ENCODE results near the gene MT1HL1. TPM values are rescaled to one million over a fixed set of nuclear protein-coding genes. Genes with fewer than 3 reads are reported as not detected.

Gene MT1HL1
- total and polyA plus RNA-seq, 2 of the 4 experiments (the other 2 are of a cell fraction): not detected

- no peak for TF ChIP-seq RFX5 (IDR thresholded peaks at IDR 0.05; ENCODE audit: low read depth, low read length)
Measured at GRCh38 chr1:237043846-237044636, 39.8 kb upstream of the MT1HL1 start (continued).

DNA sequence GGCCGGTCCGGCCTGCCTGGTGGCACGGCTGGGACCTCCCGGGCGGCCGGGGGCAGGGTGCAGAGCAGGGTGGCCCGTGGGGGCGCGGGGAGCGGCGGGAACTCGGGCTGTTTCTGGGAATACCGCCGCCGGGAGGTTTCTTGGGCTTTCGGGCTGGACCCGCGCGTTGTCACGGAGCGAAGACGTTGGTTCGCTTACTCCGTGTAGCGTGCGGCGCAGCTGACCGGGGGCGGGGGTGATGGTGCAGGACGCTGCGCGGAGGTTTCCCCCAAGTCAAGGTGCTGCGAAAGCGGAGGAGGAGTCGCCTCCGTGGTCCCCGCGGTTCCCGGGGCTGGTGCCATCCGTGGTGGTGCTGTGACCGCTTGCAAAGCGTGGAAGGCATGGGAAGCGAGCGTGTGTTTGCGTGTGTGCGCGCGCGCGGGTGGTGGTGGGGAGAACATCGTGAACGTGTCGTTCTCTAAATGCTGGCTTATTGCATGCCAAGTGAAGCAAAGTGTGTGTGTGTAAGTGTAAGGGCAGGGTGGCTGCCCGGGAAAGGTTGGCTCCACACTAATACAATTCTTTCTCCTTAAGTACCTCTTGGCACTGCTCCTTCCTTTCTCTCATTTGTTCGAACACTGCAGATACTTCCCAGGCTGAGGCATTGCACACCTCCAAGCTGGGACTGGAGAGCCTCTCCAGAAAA is 38.8 kb upstream of the MT1HL1 start:
- H2BK120ac ChIP-seq (ENCODE audit: low read depth, low read length): no peak overlapping the region
- no peak overlapping the region for H3K27ac ChIP-seq (ENCODE audit: insufficient read depth, low read length)
- ChIA-PET CTCF (no interaction called here), POLR2A (ENCODE audit: unreplicated experiment) (no interaction called here)
- no peak overlapping the region for H4K8ac ChIP-seq (ENCODE audit: low read depth in 2 of 2, low read length in 2 of 2)
- peaks cover 3% of the 10 kb centered on the region; the same call in 1 of the 2 replicates for H3K9me3 ChIP-seq (ENCODE audit: control insufficient read depth, insufficient read depth, low read length)
- no peak overlapping the region for H3K4me3 ChIP-seq (ENCODE audit: insufficient read depth, low read depth, low read length)
- no peaks in the 10 kb centered on the region for H3K4me1 ChIP-seq (ENCODE audit: control insufficient read depth, insufficient read depth, low read length)
- H2BK20ac ChIP-seq (ENCODE audit: low read depth, low read length): no peak overlapping the region
- intact Hi-C loops (cut with micrococcal nuclease): loop anchor here (1.0 to 5.0 kb wide), 3 partner anchors 154 to 619 kb away; no protein-coding TSS in a partner anchor
- no peak overlapping the region for H2BK15ac ChIP-seq (ENCODE audit: low read depth, low read length)
- peaks cover 6% of the 10 kb centered on the region; the same call in 1 of the 2 replicates for H3K27me3 ChIP-seq (ENCODE audit: control insufficient read depth, insufficient read depth, low read length)
- dilution Hi-C loops (cut with HindIII; ENCODE audit: low sequenced_read_pairs, unreplicated experiment): no loop called here
- no peak overlapping the region for H3K9ac ChIP-seq (ENCODE audit: low read depth, low read length)
- H3K23ac ChIP-seq (ENCODE audit: low read depth, low read length): no peak overlapping the region
- 0% methylated on average over 10 of the region's 55 CpGs; no CpG with 5 or more reads in 1 of the 2 experiments for WGBS, 2 experiments (ENCODE audit: extremely low coverage in 2 of 2, insufficient read length in 1 of 2)
- no TSS peak for BruUV-seq (replicated peaks)
- no peak overlapping the region for H3K4ac ChIP-seq (ENCODE audit: low read depth, low read length)
- H2AK5ac ChIP-seq (ENCODE audit: low read depth, low read length): no peak overlapping the region
- no peak overlapping the region for H2AK9ac ChIP-seq (replicated peaks; ENCODE audit: low read depth, low read length, poor library complexity)
- no peaks in the 10 kb centered on the region for H3K79me1 ChIP-seq (ENCODE audit: low read depth in 1 of 2, low read length in 2 of 2)
- H3K36me3 ChIP-seq (ENCODE audit: control insufficient read depth, insufficient read depth, low read length): no peaks in the 10 kb centered on the region
- ATAC-seq (ENCODE audit: low read depth) (no peak), DNase-seq (no peak)
- H4K91ac ChIP-seq (ENCODE audit: insufficient read depth, low read depth, low read length): no peak overlapping the region
- H2AFZ ChIP-seq (replicated peaks; ENCODE audit: low read length, poor library complexity): peak overlapping the region; percentile 51
- no peaks in the 10 kb centered on the region for H4K20me1 ChIP-seq (ENCODE audit: insufficient read depth, low read length)
- H3K14ac ChIP-seq (replicated peaks; ENCODE audit: low read depth, low read length): no peak overlapping the region
- no peaks in the 10 kb centered on the region for H3K9me1 ChIP-seq (ENCODE audit: insufficient read depth, low read length)
- H3K4me2 ChIP-seq (ENCODE audit: low read depth, low read length): no peak overlapping the region
- no peak overlapping the region for H4K5ac ChIP-seq (ENCODE audit: low read depth, low read length)
- no peak overlapping the region for H3K18ac ChIP-seq (ENCODE audit: low read depth, low read length)
- in situ Hi-C loops (cut with MboI; ENCODE audit: low sequenced_read_pairs): no loop called here
- no peak overlapping the region for H3K56ac ChIP-seq (ENCODE audit: extremely low read depth, insufficient read depth, low read length)
- no peak overlapping the region for H2BK5ac ChIP-seq (ENCODE audit: low read depth, low read length, poor library complexity, severe bottlenecking)
- TF ChIP-seq NFE2L2 (IDR thresholded peaks at IDR 0.05; ENCODE audit: low read depth, low read length) (no peak), USF2 (IDR thresholded peaks at IDR 0.05; ENCODE audit: low read depth, low read length) (no peak), MXI1 (IDR thresholded peaks at IDR 0.05; ENCODE audit: borderline replicate concordance, low read depth, low read length) (no peak), SMC3 (IDR thresholded peaks at IDR 0.05; ENCODE audit: low read depth, low read length) (no peak), CEBPB (IDR thresholded peaks at IDR 0.05; ENCODE audit: low read depth, low read length) (no peak), MAZ (IDR thresholded peaks at IDR 0.05; ENCODE audit: borderline replicate concordance, low read depth, low read length) (no peak), RAD21 (IDR thresholded peaks at IDR 0.05; ENCODE audit: low read length) (no peak), BHLHE40 (IDR thresholded peaks at IDR 0.05; ENCODE audit: low read depth, low read length) (no peak), RFX5 (IDR thresholded peaks at IDR 0.05; ENCODE audit: low read depth, low read length) (no peak)
- TF ChIP-seq, protein P1, sequence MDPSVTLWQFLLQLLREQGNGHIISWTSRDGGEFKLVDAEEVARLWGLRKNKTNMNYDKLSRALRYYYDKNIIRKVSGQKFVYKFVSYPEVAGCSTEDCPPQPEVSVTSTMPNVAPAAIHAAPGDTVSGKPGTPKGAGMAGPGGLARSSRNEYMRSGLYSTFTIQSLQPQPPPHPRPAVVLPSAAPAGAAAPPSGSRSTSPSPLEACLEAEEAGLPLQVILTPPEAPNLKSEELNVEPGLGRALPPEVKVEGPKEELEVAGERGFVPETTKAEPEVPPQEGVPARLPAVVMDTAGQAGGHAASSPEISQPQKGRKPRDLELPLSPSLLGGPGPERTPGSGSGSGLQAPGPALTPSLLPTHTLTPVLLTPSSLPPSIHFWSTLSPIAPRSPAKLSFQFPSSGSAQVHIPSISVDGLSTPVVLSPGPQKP (IDR thresholded peaks at IDR 0.05; ENCODE audit: borderline replicate concordance, low read depth, low read length): no peak

Data from IMR-90 (cell line).